Mesothelial cell of epicardium (in vitro differentiated cells): ENCODE data around the gene SLC16A10. TPM values are rescaled to one million over a fixed set of nuclear protein-coding genes. Genes with fewer than 3 reads are reported as not detected.
"Not testable (repeated sequence)": the region's sequence is repeated elsewhere in the genome, so short reads cannot be mapped to it uniquely, and the experiment has no call there.

Experiments used
- DNase-seq, 2 experiments: peaks; one replicate each; pipeline ENCODE4 v3.0.0; 2021; ENCODE audit warnings: low spot score in 2 of 2; ENCODE audit not compliant: unreplicated experiment in 2 of 2
- H3K27ac Mint-ChIP-seq: 2 replicates; pipeline ENCODE4 v1.8.0; 2021; ENCODE audit warnings: mixed read lengths
- H3K27me3 Mint-ChIP-seq: 2 replicates; pipeline ENCODE4 v1.8.0; 2021; ENCODE audit warnings: low read depth, mixed read lengths
- H3K36me3 Mint-ChIP-seq: 2 replicates; pipeline ENCODE4 v1.8.0; 2021; ENCODE audit warnings: mixed read lengths
- H3K4me1 Mint-ChIP-seq: 2 replicates; pipeline ENCODE4 v1.8.0; 2021; ENCODE audit warnings: mixed read lengths
- H3K4me3 Mint-ChIP-seq: 2 replicates; pipeline ENCODE4 v1.8.0; 2021; ENCODE audit warnings: mild to moderate bottlenecking, moderate library complexity, mixed read lengths
- H3K9me3 Mint-ChIP-seq: 2 replicates; pipeline ENCODE4 v1.8.0; 2021; ENCODE audit warnings: mixed read lengths
- CTCF ChIP-seq: fragments of 200-600 bp; sonication (generic); IDR thresholded peaks from one replicate; pipeline ENCODE4 v1.5.0; 2021; ENCODE audit warnings: antibody characterized with exemption; ENCODE audit not compliant: unreplicated experiment
- total RNA-seq: library from RNA; stranded (reverse); gene quantifications from 3 replicates; pipeline ENCODE4 v1.2.1, GENCODE V29; 2021

SLC16A10 gene
- total RNA-seq, 1 donor from 2014 or later = 18.0 TPM

GRCh38 chr6:111090766-111091165 lies 3.5 kb downstream of the SLC16A10 start:
- no peak overlapping the region for H3K27ac Mint-ChIP-seq
- H3K36me3 Mint-ChIP-seq = peaks cover 2% of the 10 kb centered on the region
- H3K9me3 Mint-ChIP-seq = peaks cover 4% of the 10 kb centered on the region
- peaks cover 22% of the 10 kb centered on the region for H3K4me1 Mint-ChIP-seq
- TF ChIP-seq CTCF = no peak
- DNase-seq = no peak
- H3K4me3 Mint-ChIP-seq = no peak overlapping the region
- peaks cover 29% of the 10 kb centered on the region for H3K27me3 Mint-ChIP-seq

- Mint-ChIP-seq H3K9me3 (peaks cover 4% of the 10 kb centered on the region), H3K27me3 (peaks cover 22% of the 10 kb centered on the region)
These were observed 4.7 kb downstream of the SLC16A10 start for GRCh38 chr6:111091987-111092386.

GRCh38 chr6:111095488-111095887 lies 8.2 kb downstream of the SLC16A10 start:
- not testable (repeated sequence) for H3K9me3 Mint-ChIP-seq, H3K27ac Mint-ChIP-seq, DNase-seq, H3K4me3 Mint-ChIP-seq, H3K4me1 Mint-ChIP-seq, H3K36me3 Mint-ChIP-seq, H3K27me3 Mint-ChIP-seq

More at GRCh38 chr6:111091987-111092386, 4.7 kb downstream of the SLC16A10 start:
- peaks cover 27% of the 10 kb centered on the region for H3K4me1 Mint-ChIP-seq
- DNase-seq = no peak
- peaks cover 4% of the 10 kb centered on the region for H3K36me3 Mint-ChIP-seq
- no peak overlapping the region for H3K27ac Mint-ChIP-seq
- H3K4me3 Mint-ChIP-seq = no peak overlapping the region
- no peak for TF ChIP-seq CTCF

GRCh38 chr6:111096246-111096645 lies 8.9 kb downstream of the SLC16A10 start:
- H3K27me3 Mint-ChIP-seq = no peaks in the 10 kb centered on the region
- DNase-seq = peak in 1 of 2 experiments; percentile 50
- H3K27ac Mint-ChIP-seq = peak overlapping the region; percentile 86
- peaks cover 4% of the 10 kb centered on the region for H3K9me3 Mint-ChIP-seq
- no peak overlapping the region for H3K4me3 Mint-ChIP-seq
- H3K4me1 Mint-ChIP-seq = peaks cover 10% of the 10 kb centered on the region
- peaks cover 4% of the 10 kb centered on the region for H3K36me3 Mint-ChIP-seq
- no peak for TF ChIP-seq CTCF

GRCh38 chr6:111098597-111098996 lies 11.3 kb downstream of the SLC16A10 start:
- no peak overlapping the region for H3K27ac Mint-ChIP-seq
- no peak for DNase-seq
- H3K27me3 Mint-ChIP-seq = no peaks in the 10 kb centered on the region
- peaks cover 4% of the 10 kb centered on the region for H3K36me3 Mint-ChIP-seq
- peaks cover 4% of the 10 kb centered on the region for H3K9me3 Mint-ChIP-seq
- H3K4me3 Mint-ChIP-seq = no peak overlapping the region
- H3K4me1 Mint-ChIP-seq = peaks cover 10% of the 10 kb centered on the region
- TF ChIP-seq CTCF = no peak

GRCh38 chr6:111101987-111102386 lies 14.7 kb downstream of the SLC16A10 start:
- DNase-seq = no peak
- Mint-ChIP-seq H3K9me3 (peaks cover 9% of the 10 kb centered on the region), H3K27me3 (no peaks in the 10 kb centered on the region), H3K36me3 (peaks cover 7% of the 10 kb centered on the region), H3K4me3 (no peak overlapping the region), H3K27ac (no peak overlapping the region), H3K4me1 (peaks cover 13% of the 10 kb centered on the region)
- TF ChIP-seq CTCF = no peak
